GM18502 (cell line): ENCODE data around the gene MAP7D1.
"Not testable (repeated sequence)": the region's sequence is repeated elsewhere in the genome, so short reads cannot be mapped to it uniquely, and the experiment has no call there.

Source experiments
- ATAC-seq: cut with Tn5 transposase; IDR thresholded peaks from one replicate; pipeline ENCODE4 v1.9.1; 2021; ENCODE audit warnings: mild to moderate bottlenecking; ENCODE audit not compliant: unreplicated experiment, poor library complexity

MAP7D1 gene

DNA sequence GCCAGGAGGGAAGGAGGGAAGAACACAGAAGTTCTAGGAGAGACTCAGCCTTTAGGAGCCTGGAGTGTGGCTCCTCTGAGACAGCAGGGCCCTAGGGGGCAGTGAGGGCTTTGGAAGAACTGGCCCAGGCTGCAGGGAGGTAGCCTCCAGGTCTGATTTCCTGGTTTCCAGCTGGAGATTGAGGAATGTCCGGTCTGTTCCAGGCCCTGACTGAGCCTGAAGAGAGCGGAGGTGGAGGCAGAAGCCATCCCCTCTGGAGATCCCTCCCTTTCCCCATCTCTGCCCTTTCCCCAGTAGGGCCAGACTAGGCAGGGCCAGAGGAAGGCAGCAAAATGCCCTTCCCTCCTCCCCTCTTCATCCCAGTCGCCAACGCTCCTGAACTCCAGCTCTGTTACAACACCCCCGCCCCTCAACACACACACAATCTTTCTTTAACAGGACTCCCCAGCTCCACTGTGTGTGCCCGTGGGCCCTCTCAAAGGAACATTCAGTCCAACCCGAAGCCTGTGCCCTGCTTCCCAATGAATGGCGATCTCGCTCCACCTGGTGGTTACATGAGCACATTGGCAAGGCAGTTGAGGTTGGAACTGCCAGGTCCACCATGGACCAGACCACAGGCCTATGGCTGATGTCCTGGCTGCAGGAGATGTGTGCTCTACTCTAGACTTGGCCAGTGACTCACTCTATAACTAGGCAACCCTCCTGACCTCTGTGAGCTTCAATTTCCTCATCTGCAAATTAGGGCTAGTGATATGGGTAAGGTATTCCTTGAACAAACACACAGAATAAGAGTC lies 32.0 kb downstream of the MAP7D1 start:
- ATAC-seq: peak; percentile 65

DNA sequence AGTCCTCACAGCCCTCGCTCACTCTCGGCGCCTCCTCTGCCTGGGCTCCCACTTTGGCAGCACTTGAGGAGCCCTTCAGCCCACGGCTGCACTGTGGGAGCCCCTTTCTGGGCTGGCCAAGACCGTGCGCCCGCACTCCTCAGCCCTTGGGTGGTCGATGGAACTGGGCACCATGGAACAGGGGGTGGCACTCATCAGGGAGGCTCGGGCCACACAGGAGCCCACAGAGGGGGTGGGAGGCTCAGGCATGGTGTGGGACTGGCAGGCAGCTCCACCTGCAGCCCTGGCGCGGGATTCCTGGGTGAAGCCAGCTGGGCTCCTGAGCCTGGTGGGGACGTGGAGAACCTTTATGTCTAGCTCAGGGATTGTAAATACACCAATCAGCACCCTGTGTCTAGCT lies 40.8 kb downstream of the MAP7D1 start:
- ATAC-seq: not testable (repeated sequence)

DNA sequence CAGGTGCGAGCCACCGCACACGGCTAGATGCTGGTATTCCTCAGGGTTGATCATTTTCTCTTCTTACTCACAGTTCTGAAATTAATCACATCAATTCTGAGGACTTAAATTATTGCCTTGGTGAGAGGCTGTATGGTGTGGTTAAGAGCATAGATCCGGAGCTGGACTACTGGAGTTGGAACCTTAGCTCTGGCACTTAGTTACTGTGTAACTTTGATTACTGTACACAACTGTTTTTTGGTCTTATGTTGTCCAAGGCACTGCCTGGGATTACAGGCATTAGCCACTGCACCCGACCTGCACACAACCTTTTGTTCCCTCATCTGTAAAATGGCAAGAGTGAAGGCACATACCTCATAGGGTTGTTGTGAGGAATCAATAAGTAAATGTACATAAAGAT lies 42.7 kb downstream of the MAP7D1 start:
- ATAC-seq: no peak

GRCh38 chr1:36199934-36200741 lies 44.2 kb downstream of the MAP7D1 start:
- no peak for ATAC-seq

DNA sequence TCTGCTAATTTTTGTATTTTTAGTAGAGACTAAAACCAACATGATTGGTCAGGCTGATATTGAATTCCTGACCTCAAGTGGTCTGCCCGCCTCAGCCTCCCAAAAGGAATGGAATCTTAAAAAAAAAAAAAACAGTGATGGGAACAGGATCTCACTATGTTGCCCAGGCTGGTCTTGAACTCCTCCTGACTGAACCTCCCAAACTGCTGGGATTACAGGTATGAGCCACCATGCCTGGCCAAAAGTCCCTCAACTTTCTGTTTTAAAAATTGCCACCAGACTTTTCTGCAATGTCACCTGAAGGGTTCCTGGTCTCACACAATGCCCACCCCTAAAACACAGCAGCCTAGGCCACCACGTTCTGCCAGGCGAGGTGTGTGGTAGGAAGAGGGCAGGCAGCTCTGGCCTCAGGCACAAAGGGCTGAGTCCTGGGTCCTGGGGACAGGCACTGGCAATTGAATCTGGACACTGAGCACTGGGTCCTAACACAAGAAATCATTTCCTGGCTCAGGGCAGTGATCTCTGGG lies 47.1 kb downstream of the MAP7D1 start:
- no peak for ATAC-seq

GRCh38 chr1:36203554-36204346 lies 47.8 kb downstream of the MAP7D1 start:
- no peak for ATAC-seq

DNA sequence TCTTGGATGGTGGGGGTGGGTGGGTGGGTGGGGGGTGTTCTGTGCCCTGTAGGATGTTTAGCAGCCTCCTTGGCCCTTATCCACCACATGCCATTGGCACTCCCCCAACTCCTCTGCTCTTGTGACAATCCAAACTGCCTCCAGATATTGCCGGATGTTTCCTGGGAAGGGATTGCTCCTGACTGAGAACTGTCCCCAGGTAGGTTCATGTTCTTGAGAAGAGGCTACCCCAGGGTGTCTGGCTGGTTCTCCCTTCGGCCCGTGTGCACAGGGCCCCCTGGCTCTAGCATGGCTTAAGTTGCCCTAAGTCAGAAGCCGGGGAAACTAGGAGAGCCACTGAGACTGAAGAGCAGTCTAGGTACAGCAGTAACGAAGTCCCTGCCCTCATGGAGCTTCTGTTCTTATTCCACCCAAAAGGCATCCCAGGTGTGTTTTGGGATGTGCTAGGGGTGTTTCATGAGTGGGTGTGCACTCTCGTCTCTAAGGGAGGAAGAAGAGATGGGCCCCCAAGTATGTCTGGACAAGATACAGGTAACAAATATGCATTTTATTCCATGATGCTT lies 48.5 kb downstream of the MAP7D1 start:
- ATAC-seq: no peak

DNA sequence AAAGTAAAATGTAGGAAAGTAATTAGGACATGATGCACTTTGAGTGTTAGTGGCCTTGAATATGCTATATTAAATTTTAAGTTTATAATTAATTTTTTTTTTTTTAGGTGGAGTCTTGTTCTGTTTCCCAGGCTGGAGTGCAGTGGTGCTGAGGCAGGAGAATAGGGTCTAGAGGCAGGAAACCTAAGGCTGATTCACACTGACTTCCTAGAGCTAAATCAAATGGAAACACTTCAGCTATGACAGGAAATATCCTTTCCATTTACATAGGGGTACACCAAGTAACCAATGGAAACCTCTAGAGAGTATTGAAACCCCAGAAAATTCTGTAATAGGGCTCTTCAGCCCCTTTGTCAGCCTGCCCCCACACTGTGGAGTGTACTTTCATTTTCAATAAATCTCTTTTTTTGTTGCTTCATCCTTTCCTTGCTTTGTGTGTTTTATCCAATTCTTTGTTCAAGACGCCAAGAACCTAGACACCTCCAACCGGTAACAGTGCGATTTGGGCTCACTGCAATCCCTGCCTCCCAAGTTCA lies 50.4 kb downstream of the MAP7D1 start:
- ATAC-seq: no peak

DNA sequence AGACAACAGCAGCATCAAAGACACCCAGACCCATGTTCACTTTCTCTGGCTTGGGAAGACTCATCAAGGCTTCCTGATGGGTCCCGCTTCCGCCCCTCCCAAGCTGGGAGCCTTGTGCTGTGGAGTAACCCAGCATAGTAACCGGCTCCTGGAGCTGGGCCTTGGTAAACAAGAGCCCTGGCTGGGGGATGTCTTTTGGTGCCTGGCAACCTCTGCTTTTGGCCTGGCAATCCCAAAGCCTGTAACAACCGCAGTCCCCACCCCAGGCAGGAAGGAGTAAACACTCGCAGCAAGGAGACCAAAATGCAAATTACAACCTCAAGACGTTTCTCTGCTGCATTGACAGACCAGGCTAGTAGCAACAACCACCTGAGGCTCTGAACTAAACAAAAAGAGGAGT lies 51.4 kb downstream of the MAP7D1 start:
- ATAC-seq: no peak

- ATAC-seq: no peak
These were observed 53.2 kb downstream of the MAP7D1 start for GRCh38 chr1:36208978-36209703.

GRCh38 chr1:36211307-36211706 lies 55.3 kb downstream of the MAP7D1 start:
- no peak for ATAC-seq

DNA sequence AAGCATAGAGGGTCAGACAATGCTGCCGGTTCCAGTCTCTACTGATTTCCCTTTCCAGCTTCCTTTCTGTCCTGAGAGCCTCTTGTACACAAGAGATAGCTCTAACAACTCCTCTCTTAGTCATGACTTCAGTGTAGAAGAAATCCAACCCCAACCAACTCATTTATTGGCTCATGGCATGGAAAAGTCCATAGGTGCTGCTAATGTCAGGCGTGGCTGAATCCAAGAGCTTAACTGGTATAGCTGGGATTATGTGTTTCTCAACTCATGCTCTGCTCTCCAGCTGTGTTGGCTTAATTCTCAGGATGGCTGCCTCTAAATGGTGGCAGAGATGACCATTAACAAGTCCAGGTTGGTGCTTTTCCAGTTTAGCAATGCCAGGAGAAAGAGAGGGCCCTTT lies 55.9 kb downstream of the MAP7D1 start:
- ATAC-seq: no peak

DNA sequence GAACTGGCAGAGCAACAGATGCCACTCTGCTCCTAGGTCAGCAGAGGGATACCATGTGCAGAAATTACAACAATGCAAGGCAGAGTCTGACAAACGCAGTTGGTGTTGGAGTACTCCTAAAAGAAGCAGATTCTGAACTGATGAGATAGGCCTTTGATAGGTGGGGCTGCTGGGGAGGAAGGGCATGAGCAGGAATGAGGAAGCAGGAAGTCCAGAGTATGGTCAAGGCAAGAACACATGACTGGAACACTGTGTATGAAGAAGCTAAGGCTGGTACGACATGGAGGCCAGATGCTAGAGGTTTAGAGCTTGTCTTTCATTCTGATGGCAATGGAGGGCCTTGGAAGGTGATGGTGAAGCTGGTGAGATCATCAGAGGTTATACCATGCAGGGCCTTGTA lies 56.8 kb downstream of the MAP7D1 start:
- no peak for ATAC-seq

- no peak for ATAC-seq
These were observed 61.7 kb downstream of the MAP7D1 start for GRCh38 chr1:36217670-36218069.

GRCh38 chr1:36221901-36222300 lies 65.9 kb downstream of the MAP7D1 start:
- not testable (repeated sequence) for ATAC-seq

GRCh38 chr1:36222481-36223380 lies 66.8 kb downstream of the MAP7D1 start:
- no peak for ATAC-seq

GRCh38 chr1:36223381-36223995 lies 67.5 kb downstream of the MAP7D1 start:
- peak; percentile 28 for ATAC-seq

DNA sequence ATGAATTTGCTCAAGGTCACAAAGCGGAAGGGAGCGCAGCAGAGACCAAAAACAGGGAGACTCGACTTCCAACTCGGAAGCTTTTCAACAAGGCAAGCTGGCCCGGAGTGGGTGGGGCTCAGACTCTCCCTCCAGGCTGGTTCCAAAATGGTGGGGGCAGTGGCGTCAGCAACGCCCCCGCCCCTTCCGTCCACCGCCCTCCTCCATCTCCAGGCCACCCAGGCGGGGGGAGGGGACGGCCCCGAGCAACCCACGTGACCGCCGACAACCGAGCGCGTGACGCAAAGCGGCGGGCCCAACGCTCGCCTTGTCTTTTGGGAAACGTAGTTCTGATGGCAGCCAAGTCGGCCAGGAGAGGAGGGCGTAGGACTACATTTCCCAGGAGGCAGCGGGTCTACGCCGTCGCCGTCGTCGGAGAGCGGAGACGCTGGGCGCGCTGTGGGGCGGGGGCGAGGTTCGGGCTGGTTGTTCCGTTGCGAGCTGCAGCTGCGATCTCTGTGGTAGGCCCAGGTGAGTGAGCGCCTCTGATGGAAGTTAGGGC lies 68.1 kb downstream of the MAP7D1 start, which contains the start of gene THRAP3:
TSS of gene THRAP3 (plus strand) at position 448 of the 541 bp plus-strand sequence. CDS start 58,121 bp downstream, outside the sequence.
- ATAC-seq: peak; percentile 92
